Mammary epithelial cell (primary cell): ENCODE results near the gene GTPBP1.

ENCODE experiments used
- CTCF ChIP-seq, 2 donors: IDR thresholded peaks in 1 of 2; conservative IDR thresholded peaks in 1 of 2; 2 replicates each; pipeline ENCODE4 v1.5.1; 2011 to 2012; ENCODE audit warnings: inconsistent platforms in 2 of 2, low read length in 2 of 2, mild to moderate bottlenecking in 2 of 2, control low read depth in 1 of 2, low read depth in 1 of 2; ENCODE audit not compliant: insufficient read depth in 1 of 2; ENCODE audit errors: extremely low read depth in 1 of 2
- EZH2 ChIP-seq: IDR thresholded peaks from 2 replicates; pipeline ENCODE4 v1.6.1; 2012; ENCODE audit warnings: low read length, inconsistent platforms, borderline replicate concordance

- TF ChIP-seq EZH2, result no peak
- TF ChIP-seq CTCF (conservative IDR thresholded peaks at IDR 0.05 in 1 of 2, IDR thresholded peaks at IDR 0.05 in 1 of 2; ENCODE audit: extremely low read depth in 1 of 2, insufficient read depth in 1 of 2, low read depth in 1 of 2, low read length in 2 of 2), result no peak
Observed at GRCh38 chr22:38685761-38686160, 20.0 kb upstream of the GTPBP1 start.
